DOHH2 (cell line): ENCODE measurements around the gene ATXN7.
A peak's percentile ranks its signal among the peaks of the same experiment; 100 is the strongest.

ENCODE experiments used
- H3F3A ChIP-seq: fragments of 200-600 bp; sonication (generic), shearing (Covaris generic); 2 replicates; pipeline ENCODE4 v1.6.0; 2016; ENCODE audit warnings: antibody characterized with exemption, mild to moderate bottlenecking; ENCODE audit not compliant: control insufficient read depth, insufficient read depth
- H3K27ac ChIP-seq: fragments of 200-600 bp; sonication (generic); 2 replicates; pipeline ENCODE4 v1.5.1; 2014; ENCODE audit warnings: low read depth, mild to moderate bottlenecking, low read length, moderate library complexity
- H3K27me3 ChIP-seq: fragments of 200-600 bp; sonication (generic); 2 replicates; pipeline ENCODE4 v1.6.1; 2014; ENCODE audit warnings: mild to moderate bottlenecking, low read length, mixed read lengths; ENCODE audit not compliant: control insufficient read depth
- H3K36me3 ChIP-seq: fragments of 200-600 bp; sonication (generic); 2 replicates; pipeline ENCODE4 v1.6.1; 2014; ENCODE audit warnings: mild to moderate bottlenecking, low read length, moderate library complexity, mixed read lengths; ENCODE audit not compliant: control insufficient read depth
- H3K4me1 ChIP-seq: fragments of 200-600 bp; sonication (generic); 2 replicates; pipeline ENCODE4 v1.6.1; 2014; ENCODE audit warnings: mild to moderate bottlenecking, low read length, mixed read lengths; ENCODE audit not compliant: control insufficient read depth
- H3K4me2 ChIP-seq: fragments of 200-600 bp; sonication (generic); 2 replicates; pipeline ENCODE4 v1.6.0; 2014; ENCODE audit warnings: mild to moderate bottlenecking, low read length, moderate library complexity
- H3K4me3 ChIP-seq: fragments of 200-600 bp; sonication (generic); 2 replicates; pipeline ENCODE4 v1.5.1; 2014; ENCODE audit warnings: mild to moderate bottlenecking, low read length, mixed read lengths
- H3K79me2 ChIP-seq: fragments of 200-600 bp; sonication (generic); 2 replicates; pipeline ENCODE4 v1.6.1; 2014; ENCODE audit warnings: mild to moderate bottlenecking, low read length, mixed read lengths; ENCODE audit not compliant: control insufficient read depth
- H3K9me2 ChIP-seq: fragments of 200-600 bp; sonication (generic); replicated peaks from 2 replicates; pipeline ENCODE4 v1.6.1; 2014; ENCODE audit warnings: mild to moderate bottlenecking, low read length, mixed read lengths; ENCODE audit not compliant: control insufficient read depth
- H3K9me3 ChIP-seq: fragments of 200-600 bp; sonication (generic); 2 replicates; pipeline ENCODE4 v1.6.1; 2014; ENCODE audit warnings: antibody characterized with exemption, low read length, mixed read lengths; ENCODE audit not compliant: control insufficient read depth, insufficient read depth
- H4K20me1 ChIP-seq: fragments of 200-600 bp; sonication (generic); 2 replicates; pipeline ENCODE4 v1.6.0; 2014; ENCODE audit warnings: low read depth, mild to moderate bottlenecking, antibody characterized with exemption, low read length, moderate library complexity; ENCODE audit not compliant: control insufficient read depth, insufficient read depth
- CTCF ChIP-seq: fragments of 200-600 bp; sonication (generic); IDR thresholded peaks from one replicate; pipeline ENCODE4 v1.5.1; 2014; ENCODE audit warnings: antibody characterized with exemption, mild to moderate bottlenecking, low read depth, low read length; ENCODE audit not compliant: poor library complexity, severe bottlenecking
- EZH2phosphoT487 ChIP-seq: fragments of 200-600 bp; sonication (generic); IDR thresholded peaks from 2 replicates; pipeline ENCODE4 v1.6.1; 2017; ENCODE audit warnings: borderline replicate concordance, mild to moderate bottlenecking, antibody characterized with exemption, low read length, moderate library complexity, mixed read lengths

ATXN7 gene, protein sequence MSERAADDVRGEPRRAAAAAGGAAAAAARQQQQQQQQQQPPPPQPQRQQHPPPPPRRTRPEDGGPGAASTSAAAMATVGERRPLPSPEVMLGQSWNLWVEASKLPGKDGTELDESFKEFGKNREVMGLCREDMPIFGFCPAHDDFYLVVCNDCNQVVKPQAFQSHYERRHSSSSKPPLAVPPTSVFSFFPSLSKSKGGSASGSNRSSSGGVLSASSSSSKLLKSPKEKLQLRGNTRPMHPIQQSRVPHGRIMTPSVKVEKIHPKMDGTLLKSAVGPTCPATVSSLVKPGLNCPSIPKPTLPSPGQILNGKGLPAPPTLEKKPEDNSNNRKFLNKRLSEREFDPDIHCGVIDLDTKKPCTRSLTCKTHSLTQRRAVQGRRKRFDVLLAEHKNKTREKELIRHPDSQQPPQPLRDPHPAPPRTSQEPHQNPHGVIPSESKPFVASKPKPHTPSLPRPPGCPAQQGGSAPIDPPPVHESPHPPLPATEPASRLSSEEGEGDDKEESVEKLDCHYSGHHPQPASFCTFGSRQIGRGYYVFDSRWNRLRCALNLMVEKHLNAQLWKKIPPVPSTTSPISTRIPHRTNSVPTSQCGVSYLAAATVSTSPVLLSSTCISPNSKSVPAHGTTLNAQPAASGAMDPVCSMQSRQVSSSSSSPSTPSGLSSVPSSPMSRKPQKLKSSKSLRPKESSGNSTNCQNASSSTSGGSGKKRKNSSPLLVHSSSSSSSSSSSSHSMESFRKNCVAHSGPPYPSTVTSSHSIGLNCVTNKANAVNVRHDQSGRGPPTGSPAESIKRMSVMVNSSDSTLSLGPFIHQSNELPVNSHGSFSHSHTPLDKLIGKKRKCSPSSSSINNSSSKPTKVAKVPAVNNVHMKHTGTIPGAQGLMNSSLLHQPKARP

GRCh38 chr3:63863150-63864007 lies at the start of gene ATXN7, which contains the start of gene THOC7:
TSS of gene ATXN7 (plus strand) at chr3:63863867. CDS start at chr3:63912599, 48,732 bp downstream.
TSS of gene THOC7 (minus strand) at chr3:63863805. CDS start at chr3:63863790, 15 bp downstream.
- peaks cover 30% of the 10 kb centered on the region for H3K36me3 ChIP-seq
- peaks cover 39% of the 10 kb centered on the region for H3K4me1 ChIP-seq
- no peaks in the 10 kb centered on the region for H3F3A ChIP-seq
- H3K27ac ChIP-seq, result peak within 1 kb of the TSS; percentile 67
- H3K9me3 ChIP-seq, result no peaks in the 10 kb centered on the region
- H3K4me2 ChIP-seq, result peak within 1 kb of the TSS; percentile 79
- no peaks in the 10 kb centered on the region for H3K9me2 ChIP-seq
- 0 out of 2 replicates have a peak, but pooled peaks cover 2% of the 10 kb centered on the region for H4K20me1 ChIP-seq
- TF ChIP-seq CTCF, result no peak
- peaks cover 94% of the 10 kb centered on the region for H3K79me2 ChIP-seq
- no peaks in the 10 kb centered on the region for H3K27me3 ChIP-seq
- peak within 1 kb of the TSS; percentile 85 for H3K4me3 ChIP-seq

DNA sequence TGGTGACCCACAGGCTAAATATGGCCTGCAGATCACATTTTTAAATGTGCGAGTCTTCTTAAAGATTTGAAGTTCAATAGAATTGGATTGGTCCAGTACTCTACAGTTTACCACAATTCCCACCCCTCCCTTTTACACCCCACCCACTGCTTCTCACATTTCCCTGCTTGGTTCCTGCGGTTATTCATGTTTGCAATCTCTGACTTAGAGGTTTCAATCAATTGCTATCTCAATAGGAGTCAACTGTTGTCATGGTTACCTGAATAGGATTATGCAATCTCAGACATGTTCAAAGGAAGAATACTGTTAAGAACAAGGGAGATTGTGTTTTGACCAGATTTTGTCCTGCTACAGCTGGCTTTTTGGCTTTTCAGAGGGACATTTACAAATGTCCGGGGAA lies 49.4 kb upstream of the ATXN7 start:
- H3K4me2 ChIP-seq, result no peak overlapping the region
- H3K79me2 ChIP-seq, result no peaks in the 10 kb centered on the region
- H3K27ac ChIP-seq, result no peak overlapping the region
- no peaks in the 10 kb centered on the region for H3K27me3 ChIP-seq
- no peaks in the 10 kb centered on the region for H3F3A ChIP-seq
- no peaks in the 10 kb centered on the region for H3K36me3 ChIP-seq
- no peaks in the 10 kb centered on the region for H3K4me1 ChIP-seq
- no peaks in the 10 kb centered on the region for H3K9me2 ChIP-seq
- no peak for TF ChIP-seq CTCF
- TF ChIP-seq EZH2phosphoT487, result no peak
- H3K4me3 ChIP-seq, result no peak overlapping the region
- no peaks in the 10 kb centered on the region for H3K9me3 ChIP-seq
- H4K20me1 ChIP-seq, result no peaks in the 10 kb centered on the region

DNA sequence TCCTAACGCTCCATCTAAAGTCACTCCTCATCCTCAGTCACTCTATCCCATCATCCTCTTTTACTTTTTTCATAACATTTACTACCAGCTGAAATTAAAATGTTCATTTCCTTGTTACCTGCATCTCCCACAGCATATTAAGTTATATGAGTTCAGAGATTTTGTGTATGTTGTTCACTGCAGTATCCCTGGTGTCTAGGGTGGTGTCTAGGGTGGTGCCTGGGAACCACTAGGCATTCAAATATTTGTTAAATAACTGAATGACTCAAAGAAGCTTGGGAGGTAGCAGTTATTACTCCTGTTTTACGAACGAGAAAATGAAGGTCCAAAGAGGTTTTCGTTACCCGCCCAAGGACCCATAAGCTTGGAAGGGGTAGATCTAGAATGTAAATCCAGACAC lies 46.4 kb upstream of the ATXN7 start:
- H3K27me3 ChIP-seq, result no peaks in the 10 kb centered on the region
- no peak overlapping the region for H3K4me2 ChIP-seq
- H3F3A ChIP-seq, result no peaks in the 10 kb centered on the region
- no peak overlapping the region for H3K27ac ChIP-seq
- H3K4me1 ChIP-seq, result no peaks in the 10 kb centered on the region
- H4K20me1 ChIP-seq, result no peaks in the 10 kb centered on the region
- TF ChIP-seq EZH2phosphoT487 (no peak), CTCF (no peak)
- no peaks in the 10 kb centered on the region for H3K36me3 ChIP-seq
- no peaks in the 10 kb centered on the region for H3K79me2 ChIP-seq
- no peak overlapping the region for H3K4me3 ChIP-seq
- H3K9me2 ChIP-seq, result no peaks in the 10 kb centered on the region
- no peaks in the 10 kb centered on the region for H3K9me3 ChIP-seq
